ENCODE results near the gene PSMD14. TPM values are rescaled to one million over a fixed set of nuclear protein-coding genes. Genes with fewer than 3 reads are reported as not detected.
A peak's percentile ranks its signal among the peaks of the same experiment; 100 is the strongest.

Gene PSMD14
- total and polyA plus RNA-seq, 2 of the 13 experiments (the other 11 are each of a cell fraction or from before 2014, with no cell fraction given): 60.6 to 149 TPM

DNA sequence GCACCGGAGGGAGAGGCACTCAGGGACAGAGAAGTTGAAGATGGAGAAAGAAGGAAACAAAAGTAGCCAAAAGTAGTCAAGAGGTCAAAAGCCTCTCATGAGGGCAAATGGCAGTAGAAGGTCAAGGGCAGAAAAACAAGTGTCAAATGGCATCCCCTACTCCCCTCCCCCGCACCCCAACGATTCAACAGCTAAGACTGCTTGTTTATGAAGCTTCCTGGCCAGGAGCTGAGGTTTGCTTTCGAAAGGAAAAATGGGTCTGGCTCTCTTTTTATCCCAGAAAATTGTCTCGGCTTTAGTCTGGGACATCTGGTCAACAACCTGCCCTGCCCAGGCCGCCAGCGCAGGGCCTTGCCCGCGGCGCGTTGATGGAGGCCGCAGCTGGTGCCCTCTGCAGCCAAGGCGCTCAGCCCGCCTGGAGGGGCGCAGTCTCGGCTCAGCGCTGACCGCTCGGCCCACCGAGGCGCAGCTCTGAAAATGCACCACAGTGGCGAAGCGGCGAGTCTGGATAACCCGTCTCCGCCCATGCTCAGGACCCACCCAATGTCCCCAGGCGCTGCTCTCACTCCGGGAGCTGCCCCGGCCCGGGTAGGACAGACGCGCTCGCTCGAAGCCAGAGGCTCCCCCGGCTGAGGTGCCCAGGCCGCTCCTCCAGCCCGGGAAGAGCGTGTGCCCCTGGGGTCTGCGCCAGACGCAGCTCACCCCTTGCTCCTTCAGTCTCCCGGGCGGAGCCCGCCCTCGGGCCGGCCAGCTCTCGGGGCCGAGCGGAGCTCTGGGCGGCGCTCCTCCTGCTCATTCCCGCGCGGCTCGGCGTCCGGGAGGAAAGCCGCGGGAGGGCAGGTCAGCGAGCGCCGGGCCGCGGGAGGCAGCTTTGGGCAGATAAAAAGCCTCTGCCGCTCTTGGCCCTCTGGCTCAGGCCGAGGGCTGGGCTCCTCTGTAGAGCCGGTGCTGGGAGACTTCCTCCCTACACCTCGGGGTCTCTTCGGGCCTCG lies 106.1 kb downstream of the PSMD14 start (continued):
- TF ChIP-seq, protein P1, sequence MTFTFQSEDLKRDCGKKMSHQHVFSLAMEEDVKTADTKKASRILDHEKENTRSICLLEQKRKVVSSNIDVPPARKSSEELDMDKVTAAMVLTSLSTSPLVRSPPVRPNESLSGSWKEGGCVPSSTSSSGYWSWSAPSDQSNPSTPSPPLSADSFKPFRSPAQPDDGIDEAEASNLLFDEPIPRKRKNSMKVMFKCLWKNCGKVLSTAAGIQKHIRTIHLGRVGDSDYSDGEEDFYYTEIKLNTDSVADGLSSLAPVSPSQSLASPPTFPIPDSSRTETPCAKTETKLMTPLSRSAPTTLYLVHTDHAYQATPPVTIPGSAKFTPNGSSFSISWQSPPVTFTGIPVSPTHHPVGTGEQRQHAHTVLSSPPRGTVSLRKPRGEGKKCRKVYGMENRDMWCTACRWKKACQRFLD (CRISPR knock-in tag; IDR thresholded peaks at IDR 0.05; ENCODE audit: borderline replicate concordance): 0 out of 2 replicates have a peak, but pooled peaks have one; percentile 62
- TF ChIP-seq ZNF501 (CRISPR knock-in tag; IDR thresholded peaks at IDR 0.05): peak; percentile 91
- TF ChIP-seq SMAD9 (CRISPR knock-in tag; IDR thresholded peaks at IDR 0.05): 0 out of 2 replicates have a peak, but pooled peaks have one; percentile 84
- peak; percentile 69; the same call in 1 of the 2 replicates for TF ChIP-seq MTA1 (CRISPR knock-in tag; IDR thresholded peaks at IDR 0.05; ENCODE audit: borderline replicate concordance)
- 0 out of 2 replicates have a peak, but pooled peaks have one; percentile 59 for TF ChIP-seq DZIP1 (CRISPR knock-in tag; IDR thresholded peaks at IDR 0.05)
- peak; percentile 30 for TF ChIP-seq ASH2L (IDR thresholded peaks at IDR 0.05; ENCODE audit: insufficient read length, low read depth, low read length)
- no peak for TF ChIP-seq SOX6 (IDR thresholded peaks at IDR 0.05)
- 0 out of 2 replicates have a peak, but pooled peaks have one; percentile 36 for TF ChIP-seq SOX6 (CRISPR knock-in tag; IDR thresholded peaks at IDR 0.05)
- no peak for TF ChIP-seq ZNF512 (CRISPR knock-in tag; IDR thresholded peaks at IDR 0.05)
- TF ChIP-seq ARNT2 (CRISPR knock-in tag; IDR thresholded peaks at IDR 0.05; ENCODE audit: low read depth): peak; percentile 32; the same call in 1 of the 2 replicates
- no peak for TF ChIP-seq ZHX2 (IDR thresholded peaks at IDR 0.05; ENCODE audit: low read depth)
- TF ChIP-seq ZHX2 (CRISPR knock-in tag; IDR thresholded peaks at IDR 0.05; ENCODE audit: borderline replicate concordance): 0 out of 2 replicates have a peak, but pooled peaks have one; percentile 16
- TF ChIP-seq, protein P2, sequence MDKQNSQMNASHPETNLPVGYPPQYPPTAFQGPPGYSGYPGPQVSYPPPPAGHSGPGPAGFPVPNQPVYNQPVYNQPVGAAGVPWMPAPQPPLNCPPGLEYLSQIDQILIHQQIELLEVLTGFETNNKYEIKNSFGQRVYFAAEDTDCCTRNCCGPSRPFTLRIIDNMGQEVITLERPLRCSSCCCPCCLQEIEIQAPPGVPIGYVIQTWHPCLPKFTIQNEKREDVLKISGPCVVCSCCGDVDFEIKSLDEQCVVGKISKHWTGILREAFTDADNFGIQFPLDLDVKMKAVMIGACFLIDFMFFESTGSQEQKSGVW (CRISPR knock-in tag; IDR thresholded peaks at IDR 0.05; ENCODE audit: borderline replicate concordance): no peak
- TF ChIP-seq ZBTB7A (CRISPR knock-in tag; IDR thresholded peaks at IDR 0.05): peak; percentile 26; the same call in 1 of the 2 replicates

All from HepG2 (cell line).